HG03060 (cell line): ENCODE measurements around the gene MVK.

Experiments used
- ATAC-seq: cut with Tn5 transposase; IDR thresholded peaks from one replicate; pipeline ENCODE4 v1.9.1; 2021; ENCODE audit warnings: low read depth, moderate number of reproducible peaks; ENCODE audit not compliant: unreplicated experiment

Gene MVK

GRCh38 chr12:109544955-109545531 lies 28.6 kb upstream of the MVK start:
- ATAC-seq = no peak

- ATAC-seq = no peak
Measured at GRCh38 chr12:109545826-109546225, 27.8 kb upstream of the MVK start.

GRCh38 chr12:109547286-109547685 lies 26.3 kb upstream of the MVK start:
- ATAC-seq = no peak

- ATAC-seq = no peak
Measured at GRCh38 chr12:109548258-109548657, 25.3 kb upstream of the MVK start.

- ATAC-seq = no peak
Measured at GRCh38 chr12:109549613-109550270, 23.9 kb upstream of the MVK start.

GRCh38 chr12:109550281-109550680 lies 23.3 kb upstream of the MVK start:
- no peak for ATAC-seq

- no peak for ATAC-seq
Measured at GRCh38 chr12:109551108-109551507, 22.5 kb upstream of the MVK start.

- ATAC-seq = no peak
Measured at GRCh38 chr12:109552971-109553370, 20.6 kb upstream of the MVK start.

- no peak for ATAC-seq
Measured at GRCh38 chr12:109553483-109553882, 20.1 kb upstream of the MVK start.

- no peak for ATAC-seq
Measured at GRCh38 chr12:109553906-109554500, 19.6 kb upstream of the MVK start.

- ATAC-seq = no peak
Measured at GRCh38 chr12:109554761-109555160, 18.8 kb upstream of the MVK start.

GRCh38 chr12:109555431-109556315 lies 17.9 kb upstream of the MVK start:
- no peak for ATAC-seq

GRCh38 chr12:109557200-109557599 lies 16.4 kb upstream of the MVK start:
- no peak for ATAC-seq

- ATAC-seq = no peak
Measured at GRCh38 chr12:109557805-109558204, 15.8 kb upstream of the MVK start.

GRCh38 chr12:109558374-109559199 lies 15.0 kb upstream of the MVK start:
- ATAC-seq = no peak

- ATAC-seq = no peak
Measured at GRCh38 chr12:109559200-109559505, 14.4 kb upstream of the MVK start.

GRCh38 chr12:109559601-109560000 lies 14.0 kb upstream of the MVK start:
- ATAC-seq = no peak

GRCh38 chr12:109560867-109561710 lies 12.5 kb upstream of the MVK start:
- ATAC-seq = no peak

- ATAC-seq = no peak
Measured at GRCh38 chr12:109561711-109562030, 11.9 kb upstream of the MVK start.

- ATAC-seq = no peak
Measured at GRCh38 chr12:109562871-109563270, 10.7 kb upstream of the MVK start.
